ENCODE measurements around the gene MLXIPL.
"Not testable (repeated sequence)": the region's sequence is repeated elsewhere in the genome, so short reads cannot be mapped to it uniquely, and the experiment has no call there.

Gene MLXIPL

DNA sequence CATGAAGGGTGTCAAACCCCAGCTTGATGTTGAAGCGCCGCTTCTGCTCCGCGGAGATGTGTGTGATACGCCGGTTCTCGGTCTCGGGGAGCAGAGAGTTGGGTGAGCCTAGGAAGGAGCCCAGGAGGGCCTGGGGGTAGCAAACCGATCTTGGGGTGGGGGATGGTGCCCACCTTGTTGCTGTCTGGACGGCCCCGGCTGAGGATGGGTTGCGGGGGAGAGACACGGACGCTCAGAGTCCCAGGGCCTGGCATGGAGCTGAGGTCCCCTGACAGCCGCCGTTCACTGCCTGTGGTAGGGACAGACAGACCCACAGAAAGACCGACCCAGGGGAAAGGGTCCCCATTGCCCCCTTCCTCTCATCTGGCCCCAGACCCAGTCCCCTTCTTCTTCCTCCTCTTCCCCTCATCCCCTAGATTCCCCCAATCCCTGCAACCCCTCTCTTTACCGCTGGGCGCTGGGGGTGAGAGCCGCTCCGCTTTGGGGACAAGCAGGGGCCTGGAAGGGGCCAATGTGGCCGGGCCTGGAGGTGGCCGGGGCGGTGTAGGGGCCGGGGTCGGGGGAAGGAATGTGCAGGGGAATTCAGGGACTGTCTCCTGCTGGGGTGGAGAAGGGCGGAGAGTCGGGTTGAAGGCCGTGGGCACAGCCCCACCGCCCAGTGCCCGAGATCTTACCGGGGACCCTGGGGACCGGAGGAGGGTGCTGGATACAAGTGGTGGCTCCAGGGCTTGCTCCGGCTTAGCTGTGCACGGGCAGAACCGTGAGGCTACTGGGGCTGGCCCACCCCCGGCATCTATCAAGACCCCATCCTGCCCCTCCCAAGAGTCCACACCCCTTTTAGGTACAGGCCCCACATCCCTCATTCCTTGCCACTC lies 27.9 kb downstream of the MLXIPL start:
- DNase-seq (ENCODE audit: low read depth) = no peak
- TF ChIP-seq, protein P1, sequence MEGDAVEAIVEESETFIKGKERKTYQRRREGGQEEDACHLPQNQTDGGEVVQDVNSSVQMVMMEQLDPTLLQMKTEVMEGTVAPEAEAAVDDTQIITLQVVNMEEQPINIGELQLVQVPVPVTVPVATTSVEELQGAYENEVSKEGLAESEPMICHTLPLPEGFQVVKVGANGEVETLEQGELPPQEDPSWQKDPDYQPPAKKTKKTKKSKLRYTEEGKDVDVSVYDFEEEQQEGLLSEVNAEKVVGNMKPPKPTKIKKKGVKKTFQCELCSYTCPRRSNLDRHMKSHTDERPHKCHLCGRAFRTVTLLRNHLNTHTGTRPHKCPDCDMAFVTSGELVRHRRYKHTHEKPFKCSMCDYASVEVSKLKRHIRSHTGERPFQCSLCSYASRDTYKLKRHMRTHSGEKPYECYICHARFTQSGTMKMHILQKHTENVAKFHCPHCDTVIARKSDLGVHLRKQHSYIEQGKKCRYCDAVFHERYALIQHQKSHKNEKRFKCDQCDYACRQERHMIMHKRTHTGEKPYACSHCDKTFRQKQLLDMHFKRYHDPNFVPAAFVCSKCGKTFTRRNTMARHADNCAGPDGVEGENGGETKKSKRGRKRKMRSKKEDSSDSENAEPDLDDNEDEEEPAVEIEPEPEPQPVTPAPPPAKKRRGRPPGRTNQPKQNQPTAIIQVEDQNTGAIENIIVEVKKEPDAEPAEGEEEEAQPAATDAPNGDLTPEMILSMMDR (conservative IDR thresholded peaks at IDR 0.05; ENCODE audit: control insufficient read depth, insufficient read depth, low read depth, low read length) = no peak
- H3K4me3 ChIP-seq (ENCODE audit: control insufficient read depth, low read depth, low read length) = no peak overlapping the region

DNA sequence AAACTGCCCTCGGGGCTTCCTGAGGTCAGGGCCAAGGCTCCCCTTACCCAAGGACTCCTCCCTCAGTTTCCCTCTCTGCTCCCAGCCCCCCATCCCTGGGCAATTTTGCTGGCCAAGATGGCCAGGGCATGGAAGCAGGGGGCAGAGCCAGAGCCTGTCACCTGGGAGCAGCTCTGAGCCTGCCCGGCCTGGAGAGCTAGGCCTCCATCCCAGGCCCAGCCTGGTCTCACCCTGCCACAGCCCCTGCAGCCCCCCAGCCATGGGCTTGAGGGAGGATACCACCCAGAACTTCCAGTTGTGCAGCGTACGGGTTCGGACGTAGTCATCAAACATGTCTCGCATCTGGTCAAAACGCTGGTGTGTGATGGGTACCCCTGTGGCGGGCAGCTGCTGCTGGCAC lies 29.0 kb downstream of the MLXIPL start:
- no peak for DNase-seq (ENCODE audit: low read depth)
- no peak overlapping the region for H3K4me3 ChIP-seq (ENCODE audit: control insufficient read depth, low read depth, low read length)
- TF ChIP-seq, protein P1 (conservative IDR thresholded peaks at IDR 0.05; ENCODE audit: control insufficient read depth, insufficient read depth, low read depth, low read length) = no peak

DNA sequence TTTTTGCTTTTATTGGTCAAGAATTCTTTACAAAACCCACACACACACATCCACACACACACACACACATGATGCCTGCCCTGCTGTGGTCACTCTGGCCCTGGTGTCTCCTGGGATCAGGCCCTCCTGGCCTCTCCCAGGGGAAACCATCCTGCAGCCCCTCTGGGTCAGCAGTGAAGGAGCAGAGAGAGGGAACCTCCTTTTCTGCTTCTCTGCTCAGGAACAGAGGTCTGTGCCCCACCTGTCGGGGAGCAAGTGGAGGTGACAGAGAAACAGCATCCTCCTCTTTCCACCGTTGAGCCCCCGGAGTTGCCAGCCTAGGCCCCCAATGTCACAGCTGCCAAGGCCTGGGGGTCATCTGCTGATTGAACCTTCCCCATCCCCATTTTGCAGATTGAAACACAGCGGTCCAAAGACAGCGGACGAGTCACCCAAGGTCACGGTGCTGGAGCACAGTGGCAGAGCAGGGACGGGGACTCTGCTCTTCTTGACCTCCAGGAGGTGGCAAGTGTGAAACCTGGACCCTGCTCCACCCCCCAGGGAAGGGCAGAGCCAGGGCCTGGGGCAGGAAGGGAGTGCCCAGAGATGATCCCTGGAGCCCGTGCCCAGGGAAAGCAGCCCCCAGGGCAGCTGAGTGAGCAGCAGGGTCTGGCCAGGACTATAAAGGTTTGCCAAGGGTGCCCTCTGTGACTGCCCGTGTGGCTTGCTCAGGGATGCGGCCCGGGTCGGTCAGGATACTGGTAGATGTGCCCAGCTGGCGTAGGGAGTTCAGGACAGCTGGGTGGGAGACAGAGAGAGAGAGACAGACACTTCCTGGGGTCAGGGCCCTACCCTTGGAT lies 30.9 kb downstream of the MLXIPL start:
- TF ChIP-seq, protein P1 (conservative IDR thresholded peaks at IDR 0.05; ENCODE audit: control insufficient read depth, insufficient read depth, low read depth, low read length) = no peak
- no peak overlapping the region for H3K4me3 ChIP-seq (ENCODE audit: control insufficient read depth, low read depth, low read length)
- no peak for DNase-seq (ENCODE audit: low read depth)

DNA sequence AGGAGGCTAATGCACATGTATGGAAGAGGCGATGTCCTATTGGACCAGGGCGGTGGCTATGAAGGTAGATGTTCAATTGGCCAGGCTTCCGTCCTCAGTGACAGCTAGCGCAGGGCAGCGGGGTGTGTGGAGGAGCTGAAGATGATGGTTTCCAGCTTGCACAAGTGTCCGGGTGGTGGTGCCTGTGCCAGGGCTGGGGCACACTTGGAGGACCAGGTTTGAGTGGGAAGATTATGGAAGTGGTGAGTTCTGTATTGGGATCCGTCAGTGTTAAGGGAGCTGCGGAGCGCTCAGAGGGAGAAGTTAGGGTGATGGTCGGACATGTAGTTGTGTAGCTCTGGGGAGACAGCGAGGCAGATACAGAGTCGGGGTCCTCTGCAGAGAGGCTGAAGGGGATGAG lies 37.4 kb downstream of the MLXIPL start:
- TF ChIP-seq, protein P1 (conservative IDR thresholded peaks at IDR 0.05; ENCODE audit: control insufficient read depth, insufficient read depth, low read depth, low read length) = no peak
- H3K4me3 ChIP-seq (ENCODE audit: control insufficient read depth, low read depth, low read length) = no peak overlapping the region
- no peak for DNase-seq (ENCODE audit: low read depth)

DNA sequence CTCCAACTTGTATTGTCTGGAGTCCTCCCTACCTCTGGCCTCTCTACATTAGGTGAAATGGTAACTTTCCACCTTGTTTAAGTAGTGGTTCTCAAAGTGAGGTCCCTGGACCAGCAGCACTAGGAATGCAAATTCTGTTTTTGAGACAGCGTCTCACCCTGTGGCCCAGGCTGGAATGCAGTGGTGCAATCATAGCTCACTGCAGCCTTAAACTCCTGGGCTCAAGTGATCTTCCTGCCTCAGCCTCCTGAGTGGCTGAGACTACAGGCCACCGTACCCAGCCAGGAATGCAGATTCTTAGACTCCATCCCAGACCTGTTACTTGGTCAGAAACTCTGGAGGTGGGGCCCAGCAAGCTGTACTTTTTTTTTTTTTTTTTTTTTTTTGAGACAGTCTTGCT lies 39.1 kb downstream of the MLXIPL start:
- TF ChIP-seq, protein P1 (conservative IDR thresholded peaks at IDR 0.05; ENCODE audit: control insufficient read depth, insufficient read depth, low read depth, low read length) = no peak
- no peak overlapping the region for H3K4me3 ChIP-seq (ENCODE audit: control insufficient read depth, low read depth, low read length)
- DNase-seq (ENCODE audit: low read depth) = no peak

DNA sequence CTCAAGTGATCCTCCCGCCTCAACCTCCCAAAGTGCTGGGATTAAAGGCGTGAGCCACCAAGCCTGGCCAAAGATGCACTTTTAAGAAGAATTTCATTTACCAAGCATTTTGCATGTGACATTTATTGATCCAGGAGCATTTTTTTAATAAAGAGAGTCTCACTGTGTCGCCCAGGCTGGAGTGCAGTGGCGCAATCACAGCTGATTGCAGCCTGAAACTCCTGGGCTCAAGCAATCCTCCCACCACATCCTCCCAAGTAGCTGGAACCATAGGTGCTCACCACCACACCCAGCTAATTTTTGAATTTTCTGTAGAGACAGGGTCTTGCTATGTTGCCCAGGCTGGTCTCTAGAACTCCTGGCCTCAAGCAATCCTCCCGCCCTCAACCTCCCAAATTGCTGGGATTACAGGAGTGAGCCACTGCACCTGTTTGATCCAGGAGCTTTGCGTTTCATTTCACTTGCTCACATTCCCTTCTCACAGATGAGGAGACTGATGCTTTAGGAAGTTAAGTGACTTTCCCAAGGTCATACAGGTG lies 41.6 kb downstream of the MLXIPL start:
- TF ChIP-seq, protein P1 (conservative IDR thresholded peaks at IDR 0.05; ENCODE audit: control insufficient read depth, insufficient read depth, low read depth, low read length) = no peak
- DNase-seq (ENCODE audit: low read depth) = no peak
- no peak overlapping the region for H3K4me3 ChIP-seq (ENCODE audit: control insufficient read depth, low read depth, low read length)

DNA sequence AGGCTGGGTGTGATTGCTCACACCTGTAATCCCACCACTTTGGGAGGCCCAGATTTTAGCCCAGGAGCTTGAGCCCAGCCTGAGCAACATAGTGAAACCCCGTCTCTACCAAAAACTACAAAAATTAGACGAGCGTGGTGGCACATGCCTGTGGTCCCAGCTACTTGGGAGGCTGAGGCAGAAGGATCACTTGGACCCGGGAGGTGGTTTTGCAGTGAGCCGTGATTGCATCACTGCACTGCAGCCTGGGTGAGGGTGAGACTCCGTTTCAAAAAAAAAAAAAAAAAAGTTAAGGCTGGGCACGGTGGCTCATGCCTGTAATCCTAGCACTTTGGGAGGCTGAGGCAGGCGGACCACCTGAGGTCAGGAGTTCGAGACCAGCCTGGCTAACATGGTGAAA lies 43.3 kb downstream of the MLXIPL start:
- not testable (repeated sequence) for H3K4me3 ChIP-seq (ENCODE audit: control insufficient read depth, low read depth, low read length); DNase-seq (ENCODE audit: low read depth)
